GM20000 (cell line): ENCODE measurements around the gene PPM1E.
"Not testable (repeated sequence)": the region's sequence is repeated elsewhere in the genome, so short reads cannot be mapped to it uniquely, and the experiment has no call there.

Experiments
- DNase-seq: peaks from one replicate; pipeline ENCODE4 v3.0.0; 2012; ENCODE audit warnings: low spot score
- CTCF ChIP-seq: IDR thresholded peaks from 2 replicates; pipeline ENCODE4 v1.5.1; 2012; ENCODE audit warnings: mild to moderate bottlenecking, control low read depth; ENCODE audit errors: extremely low read depth, missing control alignments

The PPM1E gene

GRCh38 chr17:58822148-58823050, 66.7 kb downstream of the PPM1E start:
- no peak for DNase-seq
- TF ChIP-seq CTCF = no peak

- TF ChIP-seq CTCF = no peak
- DNase-seq = no peak
Measured at GRCh38 chr17:58823051-58823525, 67.4 kb downstream of the PPM1E start.

GRCh38 chr17:58829172-58829637, 73.6 kb downstream of the PPM1E start:
- no peak for TF ChIP-seq CTCF
- DNase-seq = no peak

- no peak for DNase-seq
- no peak for TF ChIP-seq CTCF
Measured at GRCh38 chr17:58831780-58832179, 76.1 kb downstream of the PPM1E start.

- TF ChIP-seq CTCF = no peak
- DNase-seq = no peak
Measured at GRCh38 chr17:58832514-58832913, 76.9 kb downstream of the PPM1E start.

- no peak for TF ChIP-seq CTCF
- no peak for DNase-seq
Measured at GRCh38 chr17:58837699-58838098, 82.0 kb downstream of the PPM1E start.

GRCh38 chr17:58840820-58841612, 85.4 kb downstream of the PPM1E start:
- DNase-seq = no peak
- no peak for TF ChIP-seq CTCF

- not testable (repeated sequence) for DNase-seq
Measured at GRCh38 chr17:58846413-58846812, 90.8 kb downstream of the PPM1E start.

GRCh38 chr17:58850106-58850505, 94.5 kb downstream of the PPM1E start:
- DNase-seq = not testable (repeated sequence)
